Stimulated activated memory B cell treated with anti-CD40 and anti-IgM and Interleukin-4, amounts not matched to agents 10 μg/mL and 1 μg/mL and 100 μg/mL, for 72 hours (primary cell): ENCODE results near the gene MPC2.

Experiments used
- ATAC-seq: fragments of 150-1000 bp; cut with Tn5 transposase; 2 replicates; pipeline ENCODE4 v1.10.0; 2021
- H3K27ac Mint-ChIP-seq: one replicate; pipeline ENCODE4 v1.8.0; 2022; ENCODE audit warnings: mild to moderate bottlenecking, mixed read lengths
- H3K27me3 Mint-ChIP-seq: one replicate; pipeline ENCODE4 v1.8.0; 2022; ENCODE audit warnings: mixed read lengths
- H3K36me3 Mint-ChIP-seq: one replicate; pipeline ENCODE4 v1.8.0; 2022; ENCODE audit warnings: mixed read lengths
- H3K4me1 Mint-ChIP-seq: one replicate; pipeline ENCODE4 v1.8.0; 2022; ENCODE audit warnings: mixed read lengths
- H3K4me3 Mint-ChIP-seq: one replicate; pipeline ENCODE4 v1.8.0; 2022; ENCODE audit warnings: mild to moderate bottlenecking, moderate library complexity, mixed read lengths
- H3K9me3 Mint-ChIP-seq: one replicate; pipeline ENCODE4 v1.8.0; 2022; ENCODE audit warnings: mixed read lengths

MPC2 gene

DNA sequence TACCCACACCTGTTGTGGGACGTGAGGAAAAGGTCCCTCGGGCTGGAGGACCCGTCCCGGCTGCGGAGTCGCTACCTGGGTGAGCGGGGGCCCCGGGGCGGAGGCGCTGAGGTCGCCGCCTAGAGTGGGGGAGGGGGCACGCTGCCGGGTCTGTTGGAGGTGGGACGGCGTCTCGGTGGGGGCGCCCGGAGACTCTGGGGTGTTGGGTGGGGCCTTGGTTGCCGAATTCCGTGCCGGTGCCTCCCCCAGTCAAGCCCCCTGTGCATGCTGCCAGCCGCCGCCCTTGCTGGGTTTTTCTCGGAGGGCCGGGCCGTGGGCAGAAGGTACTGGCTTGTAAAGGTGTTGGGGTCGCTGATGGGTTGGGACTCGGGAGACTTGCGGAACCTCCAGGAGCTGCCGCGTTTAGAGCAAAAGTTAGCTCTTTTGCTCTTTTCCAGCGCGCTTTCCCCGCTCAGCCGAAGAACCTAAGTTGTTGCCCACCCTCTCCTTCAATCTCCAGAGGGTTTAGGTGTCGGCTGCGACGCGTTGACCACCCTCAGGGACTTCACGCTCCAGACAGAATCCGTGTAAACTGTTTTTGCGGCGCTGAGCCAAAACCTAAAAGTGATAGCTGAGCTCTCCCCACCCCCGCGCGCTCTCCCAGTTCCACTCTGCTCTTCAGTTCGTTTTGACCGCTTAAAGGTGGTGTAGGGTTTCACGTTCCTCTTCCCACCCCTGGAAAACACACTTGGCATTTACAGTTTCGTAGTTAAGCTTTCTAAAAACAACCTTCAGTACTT lies at the start of gene MPC2:
Gene MPC2 (minus strand): TSS at position 143 of the 779 bp plus-strand sequence. CDS start 1,231 bp downstream, outside the sequence.
- Mint-ChIP-seq H3K36me3 (peaks cover 2% of the 10 kb centered on the region), H3K4me1 (peaks cover 32% of the 10 kb centered on the region), H3K27ac (peak within 1 kb of the TSS; percentile 86), H3K9me3 (no peaks in the 10 kb centered on the region), H3K27me3 (no peaks in the 10 kb centered on the region), H3K4me3 (peak within 1 kb of the TSS; percentile 92)
- ATAC-seq = peak; percentile 52

DNA sequence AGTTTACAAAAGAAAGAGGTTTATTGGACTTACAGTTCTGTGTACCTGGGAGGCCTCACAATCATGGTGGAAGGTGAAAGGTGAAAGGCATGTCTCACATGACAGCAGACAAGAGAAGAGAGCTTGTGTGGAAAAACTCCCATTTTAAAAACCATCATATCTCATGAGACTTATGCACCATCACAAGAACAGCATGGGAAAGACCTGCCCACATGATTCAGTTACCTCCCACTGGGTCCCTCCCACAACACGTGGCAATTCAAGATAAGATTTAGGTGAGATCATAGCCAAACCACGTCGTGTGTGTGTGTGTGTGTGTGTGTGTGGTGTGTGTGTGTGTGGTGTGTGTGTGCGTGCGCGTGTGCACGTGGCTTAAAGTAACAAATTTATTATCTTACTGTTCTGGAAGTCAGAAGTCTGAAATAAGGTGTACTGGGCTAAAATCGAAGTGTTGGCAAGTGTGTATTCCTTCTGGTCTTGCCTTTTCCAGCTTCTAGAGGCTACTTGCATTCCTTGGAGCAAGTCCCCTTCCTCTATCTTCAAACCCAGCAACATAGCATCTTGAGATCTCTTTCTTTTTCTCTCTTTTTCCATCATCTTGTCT lies 48.1 kb upstream of the MPC2 start:
- peaks cover 42% of the 10 kb centered on the region for H3K36me3 Mint-ChIP-seq
- ATAC-seq = no peak
- H3K4me1 Mint-ChIP-seq = peaks cover 5% of the 10 kb centered on the region
- H3K27ac Mint-ChIP-seq = no peak overlapping the region
- H3K4me3 Mint-ChIP-seq = no peak overlapping the region
- H3K27me3 Mint-ChIP-seq = no peaks in the 10 kb centered on the region
- H3K9me3 Mint-ChIP-seq = no peaks in the 10 kb centered on the region

DNA sequence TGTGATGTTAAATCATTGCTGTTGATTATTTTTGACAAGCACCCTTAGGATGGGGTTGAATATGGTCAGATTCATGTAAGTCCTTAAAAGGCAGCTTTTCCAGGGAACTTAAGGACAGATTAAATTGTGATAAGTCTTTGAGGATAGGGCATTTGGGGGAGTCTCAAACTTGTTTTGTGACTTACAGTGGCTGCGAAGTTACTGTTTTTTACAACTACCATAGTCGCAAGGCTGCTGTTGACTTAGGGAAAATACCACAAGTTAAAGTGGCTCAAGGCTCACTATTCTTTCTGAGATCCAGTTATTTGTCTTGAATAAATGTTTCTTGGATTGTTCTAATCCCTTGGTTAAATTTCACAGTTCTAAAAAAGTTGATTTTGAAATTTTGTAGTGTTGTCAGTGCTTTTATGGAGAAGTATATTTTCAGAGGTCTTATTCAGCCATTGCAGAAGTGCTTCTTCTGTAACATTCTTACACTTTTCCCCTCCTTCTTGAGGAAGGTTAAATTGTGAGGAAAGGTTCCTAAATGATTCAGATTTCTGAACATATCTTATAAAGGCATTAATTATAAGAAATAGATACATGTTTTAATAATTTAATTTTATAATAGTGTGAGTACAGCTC lies 47.0 kb upstream of the MPC2 start:
- H3K4me3 Mint-ChIP-seq = no peak overlapping the region
- H3K9me3 Mint-ChIP-seq = no peaks in the 10 kb centered on the region
- no peak for ATAC-seq
- no peaks in the 10 kb centered on the region for H3K27me3 Mint-ChIP-seq
- H3K27ac Mint-ChIP-seq = no peak overlapping the region
- H3K36me3 Mint-ChIP-seq = peaks cover 49% of the 10 kb centered on the region
- H3K4me1 Mint-ChIP-seq = peaks cover 5% of the 10 kb centered on the region

DNA sequence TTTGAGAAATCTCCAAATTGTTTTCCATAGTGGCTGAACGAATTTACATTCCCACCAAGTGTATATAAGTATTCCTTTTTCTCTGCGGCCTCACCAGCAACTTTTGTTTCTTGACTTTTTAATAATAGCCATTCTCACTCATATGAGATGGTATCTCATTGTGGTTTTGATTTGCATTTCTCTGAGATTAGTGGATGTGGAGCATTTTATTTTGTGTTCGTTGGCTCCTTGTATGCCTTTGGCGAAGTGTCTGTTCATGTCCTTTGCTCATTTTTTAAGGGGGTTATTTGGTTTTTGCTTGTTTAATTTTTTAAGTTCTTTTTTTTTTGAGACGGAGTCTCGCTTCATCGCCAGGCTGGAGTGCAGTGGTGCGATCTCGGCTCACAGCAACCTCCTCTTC lies 45.1 kb upstream of the MPC2 start:
- no peak for ATAC-seq
- H3K4me3 Mint-ChIP-seq = no peak overlapping the region
- no peak overlapping the region for H3K27ac Mint-ChIP-seq
- peaks cover 68% of the 10 kb centered on the region for H3K36me3 Mint-ChIP-seq
- no peaks in the 10 kb centered on the region for H3K9me3 Mint-ChIP-seq
- peaks cover 10% of the 10 kb centered on the region for H3K4me1 Mint-ChIP-seq
- H3K27me3 Mint-ChIP-seq = no peaks in the 10 kb centered on the region

DNA sequence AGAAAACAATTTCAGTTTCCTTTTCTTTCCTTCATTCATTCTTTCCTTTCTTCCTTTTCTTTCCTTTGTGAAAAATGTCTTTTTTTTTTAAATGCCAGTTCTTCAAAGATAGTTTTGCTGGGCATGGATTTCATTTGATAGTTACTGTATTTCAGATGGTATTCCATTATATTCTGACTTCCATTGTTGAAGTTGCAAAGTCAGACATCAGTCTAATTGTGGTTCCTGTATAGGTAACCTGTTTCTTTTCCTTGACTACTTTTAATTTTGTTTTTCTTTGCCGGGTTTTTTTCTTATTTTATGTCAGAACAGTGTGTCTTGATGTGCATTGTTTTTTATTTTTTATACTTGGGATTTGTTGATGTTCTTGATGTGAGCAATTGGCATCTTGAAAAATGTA lies 40.4 kb upstream of the MPC2 start:
- H3K36me3 Mint-ChIP-seq = peaks cover 69% of the 10 kb centered on the region
- ATAC-seq = no peak
- peaks cover 6% of the 10 kb centered on the region for H3K4me1 Mint-ChIP-seq
- H3K27me3 Mint-ChIP-seq = no peaks in the 10 kb centered on the region
- H3K4me3 Mint-ChIP-seq = no peak overlapping the region
- H3K27ac Mint-ChIP-seq = no peak overlapping the region
- H3K9me3 Mint-ChIP-seq = no peaks in the 10 kb centered on the region

DNA sequence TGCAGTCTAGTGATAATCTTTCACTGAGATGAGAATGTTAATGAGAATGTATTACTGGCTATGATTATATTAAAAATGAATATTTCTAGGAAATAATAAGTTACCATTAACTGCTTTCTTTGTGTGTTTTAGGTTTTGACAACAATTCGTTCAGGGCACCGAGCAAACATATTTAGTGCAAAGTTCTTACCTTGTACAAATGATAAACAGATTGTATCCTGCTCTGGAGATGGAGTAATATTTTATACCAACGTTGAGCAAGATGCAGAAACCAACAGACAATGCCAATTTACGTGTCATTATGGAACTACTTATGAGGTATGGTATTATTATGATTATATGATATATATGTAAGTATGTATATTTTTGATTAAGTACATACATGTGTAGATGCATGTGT lies 37.8 kb upstream of the MPC2 start:
- Mint-ChIP-seq H3K4me1 (peaks cover 6% of the 10 kb centered on the region), H3K4me3 (no peak overlapping the region), H3K9me3 (no peaks in the 10 kb centered on the region), H3K27me3 (no peaks in the 10 kb centered on the region), H3K27ac (no peak overlapping the region), H3K36me3 (peaks cover 63% of the 10 kb centered on the region)
- no peak for ATAC-seq

DNA sequence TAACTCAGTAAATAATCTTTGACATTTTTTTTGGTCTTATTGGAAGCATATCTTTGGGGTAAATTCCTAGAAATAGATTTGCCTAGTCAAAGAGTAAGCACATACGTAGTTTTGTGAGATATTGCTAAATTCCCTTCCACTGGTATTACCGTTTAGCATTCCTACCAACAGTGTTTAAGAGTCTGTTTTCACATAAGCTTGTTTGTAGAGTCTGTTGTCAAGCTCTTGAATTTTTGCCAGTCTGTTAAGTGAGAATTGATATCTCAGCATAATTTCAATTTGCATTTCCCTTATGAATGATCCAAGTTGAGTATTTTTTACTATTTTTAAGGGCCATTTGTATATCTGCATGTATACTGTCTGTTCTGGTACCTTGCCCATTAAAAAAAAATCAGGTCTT lies 37.0 kb upstream of the MPC2 start:
- Mint-ChIP-seq H3K27ac (no peak overlapping the region), H3K27me3 (no peaks in the 10 kb centered on the region), H3K4me3 (no peak overlapping the region), H3K36me3 (peaks cover 55% of the 10 kb centered on the region), H3K4me1 (peaks cover 6% of the 10 kb centered on the region), H3K9me3 (no peaks in the 10 kb centered on the region)
- no peak for ATAC-seq

DNA sequence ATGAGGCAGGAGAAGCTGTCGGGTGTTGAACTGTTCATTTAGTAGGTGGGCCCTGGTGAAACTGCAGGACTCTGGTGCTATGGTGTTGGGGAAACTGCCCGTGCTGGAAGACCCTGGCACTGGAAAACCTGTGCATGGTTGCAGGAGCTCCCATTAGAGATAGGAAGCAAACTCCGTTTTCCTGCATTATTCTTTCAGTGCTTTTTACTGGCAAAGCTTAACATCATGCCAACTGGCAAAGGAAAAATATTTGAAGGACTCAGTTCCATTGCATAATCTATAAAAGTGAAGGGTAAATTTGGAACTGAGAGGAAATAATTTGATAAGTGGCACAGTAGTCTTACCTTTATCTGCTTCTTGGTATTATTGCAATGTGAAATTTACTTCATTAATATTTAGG lies 31.7 kb upstream of the MPC2 start:
- no peaks in the 10 kb centered on the region for H3K27me3 Mint-ChIP-seq
- H3K36me3 Mint-ChIP-seq = peaks cover 35% of the 10 kb centered on the region
- H3K9me3 Mint-ChIP-seq = no peaks in the 10 kb centered on the region

DNA sequence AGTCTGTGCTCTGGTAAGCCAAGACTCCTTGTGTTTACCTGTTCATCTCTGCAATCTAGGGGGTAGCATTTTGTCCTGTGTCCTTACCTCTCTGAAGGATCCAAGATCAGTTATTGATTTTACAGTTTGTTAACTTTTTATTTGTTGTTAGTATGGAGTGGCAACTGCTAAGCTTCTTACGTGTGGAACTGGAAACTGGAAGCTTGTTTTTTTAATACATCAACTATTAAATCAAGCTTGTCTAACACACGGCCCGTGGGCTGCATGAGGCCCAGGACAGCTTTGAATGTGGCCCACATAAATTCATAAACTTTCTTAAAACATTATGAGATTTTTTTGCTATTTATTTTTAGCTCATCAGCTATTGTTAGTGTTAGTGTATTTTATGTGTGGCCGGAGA lies 29.2 kb upstream of the MPC2 start:
- Mint-ChIP-seq H3K9me3 (no peaks in the 10 kb centered on the region), H3K27me3 (no peaks in the 10 kb centered on the region), H3K4me1 (peaks cover 12% of the 10 kb centered on the region), H3K27ac (no peak overlapping the region), H3K4me3 (no peak overlapping the region), H3K36me3 (peaks cover 41% of the 10 kb centered on the region)
- ATAC-seq = no peak

More for the DNA sequence above, 31.7 kb upstream of the MPC2 start:
- H3K27ac Mint-ChIP-seq = no peak overlapping the region
- H3K4me3 Mint-ChIP-seq = no peak overlapping the region
- no peak for ATAC-seq
- peaks cover 12% of the 10 kb centered on the region for H3K4me1 Mint-ChIP-seq

DNA sequence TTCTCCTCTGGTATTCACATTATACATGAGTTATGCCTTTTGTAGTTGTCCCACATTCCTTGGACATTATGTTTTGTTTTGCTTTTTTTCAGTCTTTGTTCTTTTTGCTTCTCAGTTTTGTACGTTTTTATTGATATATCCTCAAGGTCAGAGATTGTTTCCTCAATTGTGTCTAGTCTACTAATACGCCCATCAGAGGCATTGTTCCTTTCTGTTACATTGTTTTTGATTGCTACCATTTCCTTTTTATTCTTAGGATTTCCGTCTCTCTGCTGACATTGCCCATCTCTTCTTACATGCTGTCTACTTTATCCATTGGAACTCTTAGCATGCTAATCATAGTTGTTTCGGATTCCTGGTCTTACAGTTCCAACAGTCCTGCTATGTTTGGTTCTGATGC lies 27.8 kb upstream of the MPC2 start:
- no peaks in the 10 kb centered on the region for H3K27me3 Mint-ChIP-seq
- no peak for ATAC-seq
- no peaks in the 10 kb centered on the region for H3K9me3 Mint-ChIP-seq
- H3K36me3 Mint-ChIP-seq = peaks cover 39% of the 10 kb centered on the region
- peaks cover 12% of the 10 kb centered on the region for H3K4me1 Mint-ChIP-seq
- no peak overlapping the region for H3K4me3 Mint-ChIP-seq
- H3K27ac Mint-ChIP-seq = no peak overlapping the region

DNA sequence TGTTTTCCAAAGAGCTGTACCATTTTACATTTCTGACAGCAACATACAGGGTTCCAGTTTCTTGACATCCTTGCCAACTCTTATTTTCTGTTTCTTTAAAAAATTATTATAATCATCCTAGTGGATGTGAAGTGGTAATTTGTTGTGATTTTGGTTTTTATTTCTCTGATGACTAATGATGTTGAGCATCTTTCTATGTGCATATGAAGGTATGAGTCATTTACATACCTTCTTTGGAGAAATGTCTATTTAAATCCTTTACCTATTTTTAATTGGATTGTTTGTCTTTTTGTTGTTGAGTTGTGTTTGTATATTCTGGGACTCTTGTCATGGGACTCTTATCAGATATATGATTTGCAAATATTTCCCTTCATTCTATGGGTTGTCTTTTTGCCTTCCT lies 20.8 kb upstream of the MPC2 start:
- peaks cover 60% of the 10 kb centered on the region for H3K36me3 Mint-ChIP-seq
- H3K9me3 Mint-ChIP-seq = no peaks in the 10 kb centered on the region
- no peak overlapping the region for H3K4me3 Mint-ChIP-seq
- no peak for ATAC-seq
- H3K27ac Mint-ChIP-seq = no peak overlapping the region
- peaks cover 11% of the 10 kb centered on the region for H3K4me1 Mint-ChIP-seq
- no peaks in the 10 kb centered on the region for H3K27me3 Mint-ChIP-seq

DNA sequence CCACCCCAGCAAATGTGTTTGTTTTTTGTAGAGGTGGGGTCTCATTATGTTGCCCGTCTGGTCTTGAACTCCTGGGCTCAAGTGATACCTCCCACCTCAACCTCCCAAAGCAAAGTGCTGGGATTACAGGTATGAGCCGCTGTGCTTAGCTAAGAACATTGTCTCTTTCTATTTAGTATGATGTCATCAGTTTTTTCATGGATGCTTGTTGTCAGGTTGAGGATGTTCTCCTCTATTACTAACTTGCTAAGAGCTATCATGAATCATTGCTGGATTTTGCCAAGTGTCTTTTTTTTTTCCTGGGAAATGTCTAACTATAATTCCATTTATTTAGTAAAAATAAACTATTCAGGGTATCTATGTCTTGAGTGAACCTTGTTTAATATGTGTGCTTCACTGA lies 19.0 kb upstream of the MPC2 start:
- Mint-ChIP-seq H3K9me3 (no peaks in the 10 kb centered on the region), H3K27ac (no peak overlapping the region), H3K36me3 (peaks cover 60% of the 10 kb centered on the region), H3K4me1 (peaks cover 11% of the 10 kb centered on the region), H3K27me3 (no peaks in the 10 kb centered on the region), H3K4me3 (no peak overlapping the region)
- ATAC-seq = no peak

DNA sequence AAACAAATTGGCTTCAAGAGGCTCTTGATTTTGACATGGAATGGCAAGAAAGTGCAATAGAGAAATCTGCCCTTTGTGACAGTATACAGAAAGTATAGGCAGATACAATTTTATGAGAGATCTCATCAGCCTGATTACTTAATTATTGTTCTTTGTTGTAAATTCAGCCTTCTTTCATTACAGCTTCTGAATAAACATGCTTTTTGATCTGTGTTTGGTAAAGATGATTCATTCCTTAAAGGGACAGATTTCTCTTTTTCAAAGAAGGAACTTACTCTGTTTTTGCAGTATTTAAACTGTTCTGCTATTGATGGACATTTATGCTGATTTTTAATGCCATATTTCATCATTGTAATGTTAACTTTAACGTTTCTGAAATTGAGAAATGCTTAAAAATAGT lies 13.7 kb upstream of the MPC2 start:
- no peaks in the 10 kb centered on the region for H3K27me3 Mint-ChIP-seq
- peaks cover 55% of the 10 kb centered on the region for H3K36me3 Mint-ChIP-seq
- no peak for ATAC-seq
- no peak overlapping the region for H3K27ac Mint-ChIP-seq
- H3K4me1 Mint-ChIP-seq = peaks cover 21% of the 10 kb centered on the region
- H3K9me3 Mint-ChIP-seq = no peaks in the 10 kb centered on the region
- H3K4me3 Mint-ChIP-seq = no peak overlapping the region

DNA sequence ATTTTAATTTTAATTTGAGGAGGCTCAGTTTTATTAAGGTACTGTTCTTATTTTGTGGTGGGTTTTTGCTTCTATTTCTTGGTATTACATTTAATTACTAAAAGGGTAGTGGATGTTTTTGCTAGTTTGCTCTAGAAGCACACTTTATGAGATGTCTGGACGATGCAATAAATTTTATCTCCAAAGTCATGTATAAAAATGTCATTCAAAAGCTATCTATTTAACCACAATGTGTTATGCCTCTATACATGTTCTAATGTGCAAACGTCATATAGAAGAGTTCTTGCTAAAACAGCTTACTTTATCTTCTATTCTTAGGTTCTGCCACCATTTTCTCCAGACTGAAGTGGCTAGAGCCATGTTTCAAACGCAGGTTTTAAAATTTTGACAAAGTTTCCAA lies 12.9 kb upstream of the MPC2 start:
- no peaks in the 10 kb centered on the region for H3K9me3 Mint-ChIP-seq
- no peaks in the 10 kb centered on the region for H3K27me3 Mint-ChIP-seq
- peaks cover 55% of the 10 kb centered on the region for H3K36me3 Mint-ChIP-seq
- no peak for ATAC-seq
- H3K4me3 Mint-ChIP-seq = no peak overlapping the region
- peaks cover 29% of the 10 kb centered on the region for H3K4me1 Mint-ChIP-seq
- H3K27ac Mint-ChIP-seq = no peak overlapping the region

DNA sequence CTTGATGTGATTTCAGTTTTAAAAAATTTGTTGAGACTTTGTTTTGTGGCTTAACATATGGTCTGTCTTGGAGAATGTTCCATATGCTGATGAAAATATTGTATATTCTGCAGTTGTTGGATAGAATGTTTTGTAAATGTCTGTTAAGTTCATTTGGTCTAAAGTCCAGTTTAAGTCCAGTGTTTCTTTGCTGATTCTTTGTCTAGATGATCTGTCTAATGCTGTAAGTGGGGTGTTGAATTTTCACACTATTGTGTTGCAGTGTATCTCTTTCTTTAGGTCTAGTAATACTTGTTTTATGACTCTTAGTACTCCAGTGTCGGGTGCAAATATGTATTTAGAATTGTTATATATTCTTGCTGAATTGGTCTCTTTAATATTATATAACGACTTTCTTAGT lies 10.9 kb upstream of the MPC2 start:
- Mint-ChIP-seq H3K9me3 (peaks cover 3% of the 10 kb centered on the region), H3K4me3 (no peak overlapping the region), H3K27ac (no peak overlapping the region), H3K4me1 (peaks cover 36% of the 10 kb centered on the region), H3K36me3 (peaks cover 52% of the 10 kb centered on the region), H3K27me3 (no peaks in the 10 kb centered on the region)
- no peak for ATAC-seq

DNA sequence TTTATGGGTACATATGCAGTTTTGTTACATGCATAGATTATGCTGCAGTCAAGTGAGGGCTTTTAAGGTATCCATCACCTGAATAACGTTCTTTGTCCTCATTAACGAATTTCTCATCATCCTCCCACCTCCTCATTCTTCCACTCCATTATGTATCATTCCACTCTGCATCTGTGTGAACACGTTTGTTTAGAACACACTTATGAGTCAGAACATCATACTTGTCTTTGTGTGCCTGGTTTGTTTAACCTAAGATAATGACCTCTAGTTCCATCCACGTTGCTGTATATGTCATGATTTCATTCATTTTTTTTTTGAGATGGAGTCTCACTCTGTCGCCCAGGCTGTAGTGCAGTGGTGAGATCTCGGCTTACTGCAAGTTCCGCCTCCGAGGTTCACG lies 6.7 kb upstream of the MPC2 start:
- Mint-ChIP-seq H3K27ac (no peak overlapping the region), H3K9me3 (peaks cover 3% of the 10 kb centered on the region), H3K4me3 (no peak overlapping the region), H3K4me1 (peaks cover 36% of the 10 kb centered on the region), H3K36me3 (peaks cover 43% of the 10 kb centered on the region), H3K27me3 (no peaks in the 10 kb centered on the region)
- no peak for ATAC-seq
